Fibroblast of villous mesenchyme (primary cell): ENCODE data around the gene NAA30. TPM values are rescaled to one million over a fixed set of nuclear protein-coding genes. Genes with fewer than 3 reads are reported as not detected.

Source experiments
- DNase-seq: peaks from one replicate; pipeline ENCODE4 v3.0.0-alpha.2; 2010; ENCODE audit warnings: low read depth
- H3K4me3 ChIP-seq: 2 replicates; pipeline ENCODE4 v1.5.1; 2011; ENCODE audit warnings: low read depth, mild to moderate bottlenecking, low read length
- total RNA-seq: library from RNA; depleted of rRNA; stranded (reverse); fragments of >200 nt; gene quantifications from 2 replicates; pipeline ENCODE4 v1.2.3, GENCODE V29; 2012
- TF ChIP-seq, protein P1 (sequence below): IDR thresholded peaks from 2 replicates; pipeline ENCODE4 v1.5.1; 2012; ENCODE audit warnings: low read depth, mild to moderate bottlenecking, low read length; ENCODE audit not compliant: insufficient read depth

NAA30 gene
- total RNA-seq, 1 donor = 27.2 TPM

DNA sequence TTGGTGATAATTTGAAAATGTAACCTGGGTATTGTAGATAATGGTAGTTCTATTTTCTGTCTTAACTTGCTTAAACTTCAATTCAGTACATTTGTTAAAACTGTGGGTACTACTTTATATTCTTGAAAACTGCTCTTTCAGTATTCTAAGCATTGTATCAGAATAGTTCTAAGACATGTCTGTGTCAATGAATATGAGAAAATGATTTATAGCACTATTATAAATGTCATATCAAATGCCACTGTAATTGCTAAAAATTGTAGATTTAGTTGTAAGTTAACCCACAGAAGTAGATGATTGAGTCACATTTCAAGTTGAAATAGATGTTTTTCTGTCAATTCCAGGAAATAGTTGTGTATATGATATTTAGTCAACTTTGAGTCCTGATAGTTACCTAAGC, 2.4 kb downstream of the NAA30 start:
- peak overlapping the region; percentile 80 for H3K4me3 ChIP-seq

GRCh38 chr14:57400556-57401494, 10.4 kb downstream of the NAA30 start:
- no peak for DNase-seq
- H3K4me3 ChIP-seq = no peak overlapping the region
- TF ChIP-seq, protein P1, sequence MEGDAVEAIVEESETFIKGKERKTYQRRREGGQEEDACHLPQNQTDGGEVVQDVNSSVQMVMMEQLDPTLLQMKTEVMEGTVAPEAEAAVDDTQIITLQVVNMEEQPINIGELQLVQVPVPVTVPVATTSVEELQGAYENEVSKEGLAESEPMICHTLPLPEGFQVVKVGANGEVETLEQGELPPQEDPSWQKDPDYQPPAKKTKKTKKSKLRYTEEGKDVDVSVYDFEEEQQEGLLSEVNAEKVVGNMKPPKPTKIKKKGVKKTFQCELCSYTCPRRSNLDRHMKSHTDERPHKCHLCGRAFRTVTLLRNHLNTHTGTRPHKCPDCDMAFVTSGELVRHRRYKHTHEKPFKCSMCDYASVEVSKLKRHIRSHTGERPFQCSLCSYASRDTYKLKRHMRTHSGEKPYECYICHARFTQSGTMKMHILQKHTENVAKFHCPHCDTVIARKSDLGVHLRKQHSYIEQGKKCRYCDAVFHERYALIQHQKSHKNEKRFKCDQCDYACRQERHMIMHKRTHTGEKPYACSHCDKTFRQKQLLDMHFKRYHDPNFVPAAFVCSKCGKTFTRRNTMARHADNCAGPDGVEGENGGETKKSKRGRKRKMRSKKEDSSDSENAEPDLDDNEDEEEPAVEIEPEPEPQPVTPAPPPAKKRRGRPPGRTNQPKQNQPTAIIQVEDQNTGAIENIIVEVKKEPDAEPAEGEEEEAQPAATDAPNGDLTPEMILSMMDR = no peak

More for the DNA sequence above, 2.4 kb downstream of the NAA30 start:
- no peak for DNase-seq
- TF ChIP-seq, protein P1 = no peak

DNA sequence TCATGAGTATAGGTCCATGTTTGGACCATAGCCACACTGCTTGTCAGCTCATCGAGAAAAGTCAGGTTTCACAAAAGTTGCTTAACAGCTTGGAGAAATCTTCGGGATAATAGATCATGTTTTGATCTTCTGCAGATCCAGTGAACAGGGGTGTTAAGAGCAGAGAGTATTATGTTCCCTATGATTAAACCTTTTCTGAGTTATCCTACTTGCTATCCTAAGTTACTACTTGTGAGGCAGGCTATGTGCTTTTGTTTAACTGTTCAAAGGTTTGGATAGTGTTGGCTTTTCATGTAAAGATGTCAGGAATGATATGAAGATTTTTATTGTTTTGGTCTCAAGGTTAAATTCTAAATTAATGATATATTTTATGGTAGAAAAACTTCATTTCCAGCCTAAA, 11.1 kb downstream of the NAA30 start:
- TF ChIP-seq, protein P1 = no peak
- no peak overlapping the region for H3K4me3 ChIP-seq
- no peak for DNase-seq

- H3K4me3 ChIP-seq = no peak overlapping the region
- TF ChIP-seq, protein P1 = no peak
- no peak for DNase-seq
These were observed 11.9 kb downstream of the NAA30 start for GRCh38 chr14:57402173-57402852.

DNA sequence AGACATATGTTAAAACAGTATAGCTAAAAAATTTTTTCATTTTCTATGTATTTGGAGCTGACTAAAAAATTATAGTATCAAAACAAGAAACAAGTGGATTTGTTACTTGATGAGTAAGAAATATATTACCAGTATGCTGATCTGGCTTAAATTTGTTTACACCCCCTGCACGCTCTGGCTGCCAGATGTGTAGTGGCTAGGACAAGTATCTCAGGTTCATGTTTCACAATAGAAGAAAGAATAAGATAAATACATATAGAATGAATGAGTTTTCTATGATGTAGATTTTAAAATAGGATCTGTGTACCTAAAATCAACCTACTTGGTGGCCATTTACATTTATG, 13.1 kb downstream of the NAA30 start:
- H3K4me3 ChIP-seq = no peak overlapping the region
- DNase-seq = peak; percentile 42
- TF ChIP-seq, protein P1 = no peak

DNA sequence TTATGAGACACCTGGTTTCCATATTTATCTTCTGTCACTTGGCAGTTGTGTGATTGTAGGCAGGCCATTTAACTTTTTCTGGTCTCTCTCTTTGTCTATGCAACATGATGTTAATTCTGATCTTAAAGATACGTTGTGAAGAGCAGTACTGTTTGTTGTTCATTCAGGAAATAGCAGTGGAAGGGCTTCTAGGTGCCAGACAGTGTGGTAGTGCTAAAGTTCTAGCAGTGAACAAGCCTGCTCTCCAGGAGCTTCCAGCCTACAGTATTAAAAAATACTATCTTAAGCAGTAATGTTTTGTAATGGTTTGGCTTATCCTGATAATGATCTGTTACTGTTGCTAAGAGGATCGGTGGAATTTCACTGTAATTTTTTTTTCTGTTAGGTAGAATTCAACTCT, 15.2 kb downstream of the NAA30 start:
- peak; percentile 24 for DNase-seq
- TF ChIP-seq, protein P1 = no peak
- no peak overlapping the region for H3K4me3 ChIP-seq
